GM18907 (cell line): ENCODE results near the gene P4HB.

Experiments
- ATAC-seq: cut with Tn5 transposase; IDR thresholded peaks from one replicate; pipeline ENCODE4 v1.9.1; 2021; ENCODE audit warnings: mild to moderate bottlenecking, moderate library complexity; ENCODE audit not compliant: unreplicated experiment

Gene P4HB

GRCh38 chr17:81794509-81794908 is 65.8 kb downstream of the P4HB start:
- no peak for ATAC-seq

GRCh38 chr17:81794074-81794476 is 66.3 kb downstream of the P4HB start:
- ATAC-seq, result no peak
